Measurements from ENCODE around the gene MTIF3. TPM values are rescaled to one million over a fixed set of nuclear protein-coding genes. Genes with fewer than 3 reads are reported as not detected.

MTIF3 gene
- total RNA-seq, 1 experiment from 2014 or later = 31.6 TPM

- TF ChIP-seq CTCF (conservative IDR thresholded peaks at IDR 0.05) = no peak
- H2AFZ ChIP-seq (ENCODE audit: low read length) = no peak overlapping the region
- WGBS (ENCODE audit: extremely low coverage, insufficient read length, low lambda C conversion rate) = no CpG with 5 or more reads among the region's 1 CpG
Measured at GRCh38 chr13:27419328-27419727, 31.0 kb downstream of the MTIF3 start.

More at GRCh38 chr13:27419328-27419727, 31.0 kb downstream of the MTIF3 start:
- H3K27me3 ChIP-seq (ENCODE audit: insufficient read depth, low read length) = no peaks in the 10 kb centered on the region; the same call in 1 of the 2 replicates
- H2BK20ac ChIP-seq (ENCODE audit: low read depth, low read length, poor library complexity, severe bottlenecking) = no peak overlapping the region
- peaks cover 2 to 6% of the 10 kb centered on the region in 2 experiments; a peak in 1 of 4 replicates for H3K4me1 Mint-ChIP-seq
- no peak overlapping the region for H3K4ac ChIP-seq (ENCODE audit: low read depth, low read length)
- H3K14ac ChIP-seq (ENCODE audit: insufficient read depth, low read length) = no peak overlapping the region
- no peak for DNase-seq
- H3K36me3 Mint-ChIP-seq (ENCODE audit: insufficient read depth in 1 of 3, low read depth in 3 of 3) = no peaks in the 10 kb centered on the region
- H3K27me3 Mint-ChIP-seq (ENCODE audit: low read depth) = peaks cover 59% of the 10 kb centered on the region
- H3K23ac ChIP-seq (ENCODE audit: insufficient read length, low read depth, low read length) = no peak overlapping the region
- no peak overlapping the region for H3K4me2 ChIP-seq (ENCODE audit: insufficient read depth, insufficient read length, low read length)
- H3K4me1 ChIP-seq (ENCODE audit: insufficient read depth, low read length) = no peaks in the 10 kb centered on the region
- no peak overlapping the region for H3K27ac Mint-ChIP-seq
- no peaks in the 10 kb centered on the region for H3K23me2 ChIP-seq (ENCODE audit: insufficient read length, low read depth, low read length, poor library complexity, severe bottlenecking)
- H3K4me3 Mint-ChIP-seq = no peak overlapping the region
- H2BK5ac ChIP-seq (ENCODE audit: insufficient read length, low read length) = no peak overlapping the region
- H3K56ac ChIP-seq (ENCODE audit: insufficient read length, low read depth, low read length) = no peak overlapping the region
- no peaks in the 10 kb centered on the region for H3K79me1 ChIP-seq (ENCODE audit: insufficient read depth, low read depth, low read length, poor library complexity, severe bottlenecking)
- H4K8ac ChIP-seq (replicated peaks; ENCODE audit: insufficient read length, low read depth, low read length) = no peak overlapping the region
- H2BK12ac ChIP-seq (ENCODE audit: insufficient read length, low read depth, low read length) = no peak overlapping the region
- H3K18ac ChIP-seq (ENCODE audit: insufficient read length, low read depth, low read length) = no peak overlapping the region
- no peak overlapping the region for H2BK15ac ChIP-seq (ENCODE audit: low read depth, low read length)
- H3K79me2 ChIP-seq (ENCODE audit: insufficient read depth, low read length) = no peaks in the 10 kb centered on the region
- no peak overlapping the region for H3T11ph ChIP-seq (ENCODE audit: low read length)
- H2AK5ac ChIP-seq (ENCODE audit: insufficient read length, low read length) = no peak overlapping the region
- no peak overlapping the region for H3K9ac ChIP-seq (ENCODE audit: extremely low read depth, insufficient read length, low read length)
- H4K5ac ChIP-seq (ENCODE audit: insufficient read length, low read depth, low read length) = no peak overlapping the region
- no peaks in the 10 kb centered on the region for H4K20me1 ChIP-seq (ENCODE audit: control insufficient read depth, insufficient read depth, insufficient read length)
- no peak overlapping the region for H2BK120ac ChIP-seq (ENCODE audit: low read depth, low read length, poor library complexity, severe bottlenecking)
- H4K91ac ChIP-seq (ENCODE audit: insufficient read length, low read depth, low read length) = no peak overlapping the region
- peaks cover 0 to under 1% of the 10 kb centered on the region in 2 experiments; a peak in 2 of 5 replicates for H3K9me3 Mint-ChIP-seq
- H3K27ac ChIP-seq (ENCODE audit: insufficient read length, low read depth, low read length) = no peak overlapping the region
- H3K9me3 ChIP-seq (ENCODE audit: control insufficient read depth, low read depth, low read length) = no peaks in the 10 kb centered on the region

Data from H9 (cell line).